Measurements from ENCODE around the gene ITGAL.

- TF ChIP-seq EZH2phosphoT487 (IDR thresholded peaks at IDR 0.05; ENCODE audit: low read depth) = no peak
- peak; percentile 8; the same call in 1 of the 2 replicates for TF ChIP-seq CTCF (IDR thresholded peaks at IDR 0.05; ENCODE audit: low read depth, low read length)
These were observed 9.8 kb downstream of the ITGAL start for GRCh38 chr16:30482366-30482765.

All from OCI-LY3 (cell line).